HG03439 (cell line): Measurements from ENCODE around the gene RASAL1.

Source experiments
- ATAC-seq: cut with Tn5 transposase; IDR thresholded peaks from one replicate; pipeline ENCODE4 v1.9.1; 2021; ENCODE audit warnings: mild to moderate bottlenecking, moderate library complexity; ENCODE audit not compliant: unreplicated experiment

The RASAL1 gene

GRCh38 chr12:113060336-113060960 is 75.1 kb downstream of the RASAL1 start:
- ATAC-seq: no peak

GRCh38 chr12:113059071-113059595 is 76.4 kb downstream of the RASAL1 start:
- ATAC-seq: no peak

DNA sequence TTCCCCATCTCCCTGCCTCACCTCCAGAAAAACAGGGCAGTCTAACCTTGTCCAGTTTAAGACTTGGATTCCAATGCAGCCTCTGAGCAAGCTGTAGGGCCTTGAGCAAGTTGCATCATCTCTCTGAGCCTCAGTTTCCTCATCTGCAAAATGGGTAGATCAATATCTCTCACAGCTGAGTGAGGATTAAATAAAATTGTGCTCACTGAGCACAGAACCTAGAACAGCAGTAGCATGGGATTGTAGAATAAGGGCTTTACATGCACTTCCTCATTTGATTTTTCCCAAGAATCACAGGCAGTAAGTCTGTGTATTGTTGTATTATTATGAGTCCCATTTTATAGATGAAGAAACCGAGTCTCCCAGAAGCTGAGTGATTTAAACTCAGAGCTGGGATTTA is 77.0 kb downstream of the RASAL1 start:
- ATAC-seq: no peak

DNA sequence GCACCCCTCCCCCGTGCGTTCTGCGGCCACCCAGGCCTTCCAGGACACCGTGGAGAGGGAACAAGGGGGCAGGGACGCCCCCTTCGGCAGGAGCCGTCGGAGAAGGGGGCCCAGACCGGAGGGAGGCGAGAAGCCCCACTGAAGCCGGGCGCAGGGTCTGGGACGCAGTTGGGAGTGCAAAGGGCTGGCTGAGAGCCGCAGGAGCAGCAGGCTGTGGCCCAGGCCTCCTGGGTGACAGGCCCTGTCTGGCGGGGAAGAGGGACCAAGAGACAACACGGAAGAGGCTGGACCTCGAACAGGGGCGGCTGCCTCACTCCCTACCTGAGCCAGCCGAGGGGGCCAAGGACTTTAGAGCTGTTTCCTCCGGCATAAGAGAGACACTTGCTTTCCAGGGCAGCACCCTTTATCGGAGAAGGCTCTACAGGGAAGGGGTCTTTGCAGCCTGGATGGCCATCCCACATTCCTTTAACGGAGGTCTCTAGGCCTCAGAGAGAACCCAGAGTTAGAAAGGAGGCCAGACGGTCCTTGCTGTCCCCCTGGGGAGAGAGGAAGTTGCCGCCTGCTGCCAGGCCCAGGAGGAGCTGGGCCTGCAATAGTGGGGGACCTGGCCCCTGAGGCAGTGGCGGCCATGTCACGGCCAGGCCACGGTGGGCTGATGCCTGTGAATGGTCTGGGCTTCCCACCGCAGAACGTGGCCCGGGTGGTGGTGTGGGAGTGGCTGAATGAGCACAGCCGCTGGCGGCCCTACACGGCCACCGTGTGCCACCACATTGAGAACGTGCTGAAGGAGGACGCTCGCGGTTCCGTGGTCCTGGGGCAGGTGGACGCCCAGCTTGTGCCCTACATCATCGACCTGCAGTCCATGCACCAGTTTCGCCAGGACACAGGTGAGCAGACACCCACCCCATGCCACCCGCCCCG is 77.7 kb downstream of the RASAL1 start:
- no peak for ATAC-seq

GRCh38 chr12:113056631-113057488 is 78.7 kb downstream of the RASAL1 start, which contains the start of gene DTX1:
Gene DTX1, plus strand, starts transcription at chr12:113056730. Its CDS starts 1,463 bp downstream, at chr12:113058193.
- ATAC-seq: no peak

DNA sequence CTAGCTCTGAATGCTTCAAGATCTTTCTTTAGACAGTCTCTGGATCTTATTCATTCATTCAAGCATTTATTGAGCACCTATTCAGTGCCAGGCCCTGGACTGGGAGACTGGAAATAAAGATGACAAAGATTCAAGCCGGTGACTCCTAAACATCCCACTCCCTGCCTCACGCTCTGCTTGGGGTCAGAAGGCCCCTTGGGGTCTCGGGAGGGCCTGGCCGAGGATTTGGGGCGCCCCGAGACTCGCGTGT is 79.3 kb downstream of the RASAL1 start:
- no peak for ATAC-seq

GRCh38 chr12:113055594-113056380 is 79.8 kb downstream of the RASAL1 start:
- ATAC-seq: no peak

GRCh38 chr12:113054948-113055486 is 80.5 kb downstream of the RASAL1 start:
- ATAC-seq: no peak

GRCh38 chr12:113052326-113052725 is 83.2 kb downstream of the RASAL1 start:
- ATAC-seq: no peak

GRCh38 chr12:113051759-113052158 is 83.8 kb downstream of the RASAL1 start:
- no peak for ATAC-seq

DNA sequence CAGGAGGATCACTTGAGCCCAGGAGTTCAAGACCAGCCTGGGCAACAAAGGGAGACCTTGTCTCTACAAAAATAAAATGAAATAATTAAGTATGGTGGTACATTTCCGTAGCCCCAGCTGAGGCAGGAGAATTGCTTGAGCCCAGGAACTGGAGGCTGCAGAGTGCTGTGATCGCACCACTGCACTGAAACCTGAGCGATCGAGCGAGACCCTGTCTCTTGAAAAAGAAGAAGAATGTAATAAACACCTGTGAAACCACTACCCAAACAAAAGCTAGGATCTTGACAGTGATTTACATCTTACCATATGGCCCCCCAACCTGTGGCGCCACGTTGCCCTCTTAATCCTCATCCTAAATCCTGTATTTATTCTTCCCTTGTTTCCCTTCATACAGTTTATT is 84.8 kb downstream of the RASAL1 start:
- no peak for ATAC-seq

DNA sequence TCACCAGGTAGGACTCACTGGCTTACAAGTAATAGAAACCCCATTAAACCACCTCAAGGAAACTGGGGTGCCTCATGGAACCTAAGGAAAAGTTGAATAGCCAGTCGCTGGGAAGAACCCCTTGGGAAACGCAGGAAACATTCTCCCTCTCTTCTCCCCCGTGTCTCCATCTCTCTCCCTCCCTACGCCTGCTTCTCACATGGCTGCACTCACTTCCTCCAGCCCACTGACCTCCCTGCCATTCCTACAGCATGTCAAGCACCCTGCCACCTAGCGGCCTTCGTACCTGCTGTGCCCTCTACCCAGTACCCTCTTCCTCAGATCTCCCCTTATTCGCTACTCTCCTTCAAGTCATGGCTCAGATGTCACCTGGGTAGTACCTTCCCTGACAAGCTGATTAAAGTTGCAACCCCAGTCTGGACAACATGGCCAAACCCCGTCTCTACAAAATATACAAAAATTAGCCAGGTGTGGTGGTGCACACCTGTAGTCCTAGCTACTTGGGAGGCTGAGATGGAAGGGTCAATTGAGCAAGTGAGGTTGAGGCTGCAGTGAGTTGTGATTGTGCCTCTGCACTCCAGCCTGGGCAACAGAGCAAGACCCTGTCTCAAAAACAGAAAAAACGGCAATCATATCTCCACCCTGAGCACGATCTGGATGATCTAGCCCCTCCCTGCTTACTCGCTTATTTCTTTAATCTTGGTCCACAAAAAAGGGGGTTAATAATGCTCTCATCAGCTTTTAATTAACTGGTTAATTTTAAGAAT is 85.4 kb downstream of the RASAL1 start:
- ATAC-seq: no peak
